ENCODE measurements around the gene BSN. TPM values are rescaled to one million over a fixed set of nuclear protein-coding genes. Genes with fewer than 3 reads are reported as not detected.

BSN gene
- total and polyA plus RNA-seq, 2 donors (not counting 3 experiments of a cell fraction or from before 2014, with no cell fraction given) = 0.04 to 0.27 TPM

GRCh38 chr3:49529567-49529966 is 24.7 kb upstream of the BSN start:
- FAIRE-seq = no peak
- no TSS peak for BruUV-seq (replicated peaks)
- no peak for TF ChIP-seq POLR2AphosphoS5 (IDR thresholded peaks at IDR 0.05; ENCODE audit: insufficient read depth, low read depth, low read length)
- TF ChIP-seq JUN (IDR thresholded peaks at IDR 0.05; ENCODE audit: borderline replicate concordance, insufficient read depth, insufficient read length, low read depth) = no peak
- TF ChIP-seq FOS (IDR thresholded peaks at IDR 0.05; ENCODE audit: borderline replicate concordance, insufficient read depth, low read length) = no peak
- TF ChIP-seq POLR2A (IDR thresholded peaks at IDR 0.05; ENCODE audit: low read depth, low read length) = no peak
- no peak for TF ChIP-seq MYC (IDR thresholded peaks at IDR 0.05; ENCODE audit: low read depth, low read length)
- TF ChIP-seq GATA2 (IDR thresholded peaks at IDR 0.05; ENCODE audit: insufficient read depth, insufficient read length, low read depth, low read length) = no peak
- TF ChIP-seq EZH2 (IDR thresholded peaks at IDR 0.05; ENCODE audit: borderline replicate concordance, low read depth, low read length, severe bottlenecking) = no peak
- no peak for TF ChIP-seq MAX (IDR thresholded peaks at IDR 0.05; ENCODE audit: insufficient read depth, insufficient read length)
- TF ChIP-seq CTCF (IDR thresholded peaks at IDR 0.05; ENCODE audit: extremely low read depth in 1 of 2, insufficient read depth in 1 of 2, low read depth in 1 of 2, low read length in 2 of 2) = no peak

More at GRCh38 chr3:49529567-49529966, 24.7 kb upstream of the BSN start:
- no peaks in the 10 kb centered on the region for H3K9me1 ChIP-seq (replicated peaks; ENCODE audit: control insufficient read depth, extremely low read depth, insufficient read depth, low read length)
- no peak overlapping the region for H3K9ac ChIP-seq (replicated peaks; ENCODE audit: extremely low read depth, insufficient read depth, low read length)
- no peak overlapping the region for H2AFZ ChIP-seq (ENCODE audit: low read depth, low read length)
- intact Hi-C loops (cut with micrococcal nuclease) = no loop called here
- H3K27ac ChIP-seq (ENCODE audit: insufficient read depth, low read depth, low read length) = no peak overlapping the region
- H3K9me3 ChIP-seq (replicated peaks; ENCODE audit: control insufficient read depth, insufficient read depth, low read length) = no peaks in the 10 kb centered on the region
- no peaks in the 10 kb centered on the region for H3K27me3 ChIP-seq (ENCODE audit: control insufficient read depth in 2 of 2, insufficient read depth in 2 of 2, low read length in 2 of 2)
- no peaks in the 10 kb centered on the region for H3K4me1 ChIP-seq (ENCODE audit: control insufficient read depth, extremely low read depth, insufficient read depth, low read length)
- ChIA-PET POLR2A (no interaction called here), CTCF (interaction anchor here (3.3 kb wide), 1 partner anchor 10 kb away, joined by 13 read pairs; no protein-coding TSS in a partner anchor)
- H3K79me2 ChIP-seq (ENCODE audit: control insufficient read depth, insufficient read depth, low read length) = no peaks in the 10 kb centered on the region
- dilution Hi-C loops (cut with MboI; ENCODE audit: extremely low pct_ligation_motif_present, low sequenced_read_pairs) = no loop called here
- H3K36me3 ChIP-seq (ENCODE audit: control insufficient read depth in 2 of 2, extremely low read depth in 1 of 2, insufficient read depth in 2 of 2, low read length in 2 of 2) = peaks cover 0 to 13% of the 10 kb centered on the region in 2 experiments
- DNase-seq (ENCODE audit: low read depth, low spot score) = no peak
- no peaks in the 10 kb centered on the region for H4K20me1 ChIP-seq (replicated peaks; ENCODE audit: control insufficient read depth, extremely low read depth, insufficient read depth, low read length)
- no peak overlapping the region for H3K4me2 ChIP-seq (ENCODE audit: insufficient read depth, low read length)
- no peak overlapping the region for H3K4me3 ChIP-seq (replicated peaks in 1 of 3; ENCODE audit: insufficient read depth in 1 of 3, low read depth in 1 of 3, low read length in 3 of 3)

All from endothelial cell of umbilical vein (primary cell).